HCT116 (cell line): Measurements from ENCODE around the gene FAM180A. TPM values are rescaled to one million over a fixed set of nuclear protein-coding genes. Genes with fewer than 3 reads are reported as not detected.

Experiments
- ATAC-seq: fragments of 200-7000 bp; cut with Tn5 transposase; 2 replicates; pipeline ENCODE4 v1.9.1; 2020; ENCODE audit warnings: mild to moderate bottlenecking, moderate library complexity
- BruUV-seq: library from RNA; stranded (reverse); fragments of 400-500 nt; replicated peaks from 2 replicates; lab custom pipeline; 2021; lab: Mats Ljungman, UMichigan
- CTCF ChIA-PET: fragments of 300-600 bp; sonication (Branson Sonifier 250); formaldehyde crosslinking; loops from one replicate; lab custom pipeline; 2021; ENCODE audit warnings: antibody characterized with exemption; lab: Charles Lee
- POLR2A ChIA-PET: fragments of 300-600, 350-600 bp; sonication (Branson Sonifier 250); formaldehyde crosslinking; loops from one replicate; lab custom pipeline; 2021; ENCODE audit warnings: antibody characterized with exemption; lab: Charles Lee
- RAD21 ChIA-PET, 2 experiments: fragments of 300-600 bp; sonication (Branson Sonifier 250); formaldehyde crosslinking; loops; one replicate each; lab custom pipeline; 2023; ENCODE audit warnings: low total read pairs in 2 of 2; ENCODE audit not compliant: uncharacterized antibody in 2 of 2, unreplicated experiment in 2 of 2, low non-redundant PET in 1 of 2; lab: Charles Lee
- DNase-seq: peaks from one replicate; pipeline ENCODE4 v3.0.0-alpha.2; 2010; ENCODE audit warnings: low read depth, low spot score
- H2AFZ ChIP-seq: fragments of 200-600 bp; shearing (Covaris generic), sonication (generic); 2 replicates; pipeline ENCODE4 v1.6.1; 2017; ENCODE audit warnings: low read depth, mixed run types, mixed read lengths, antibody characterized with exemption, low read length; ENCODE audit not compliant: poor library complexity, severe bottlenecking
- H3K27ac ChIP-seq: 2 replicates; pipeline ENCODE4 v1.5.1; 2012; ENCODE audit warnings: low read depth, low read length
- H3K27me3 ChIP-seq: fragments of 200-600 bp; sonication (generic); 2 replicates; pipeline ENCODE4 v1.6.1; 2016; ENCODE audit warnings: mixed run types, low read length, mixed read lengths; ENCODE audit not compliant: insufficient read depth
- H3K36me3 ChIP-seq, 2 experiments: fragments of 200-500 bp in 1 of 2; fragments of 200-600 bp in 1 of 2; sonication (Bioruptor generic) in 1 of 2; sonication (generic) in 1 of 2; 2 replicates each; pipeline versions ENCODE4 v1.5.1 to v1.6.1; 2014 to 2016; ENCODE audit warnings: low read length in 2 of 2, inconsistent platforms in 1 of 2, mixed read lengths in 1 of 2, mixed run types in 1 of 2; ENCODE audit not compliant: insufficient read depth in 2 of 2, control insufficient read depth in 1 of 2
- H3K4me1 ChIP-seq, 2 experiments: fragments of 200-600 bp in 1 of 2; sonication (generic) in 1 of 2; 2 replicates each; pipeline versions ENCODE4 v1.5.1 to v1.6.1; 2012 to 2017; ENCODE audit warnings: low read length in 2 of 2, inconsistent platforms in 1 of 2, mild to moderate bottlenecking in 1 of 2, mixed read lengths in 1 of 2, mixed run types in 1 of 2, moderate library complexity in 1 of 2; ENCODE audit not compliant: insufficient read depth in 2 of 2, control insufficient read depth in 1 of 2
- H3K4me2 ChIP-seq: fragments of 200-600 bp; sonication (generic); 2 replicates; pipeline ENCODE4 v1.6.1; 2017; ENCODE audit warnings: mixed run types, low read length, mixed read lengths
- H3K4me3 ChIP-seq, 2 experiments: fragments of 200-600 bp in 1 of 2; sonication (generic) in 1 of 2; replicated peaks in 1 of 2; 2 replicates each; pipeline ENCODE4 v1.5.1; 2011 to 2016; ENCODE audit warnings: low read length in 2 of 2, control low read depth in 1 of 2, low read depth in 1 of 2, mild to moderate bottlenecking in 1 of 2, mixed read lengths in 1 of 2, mixed run types in 1 of 2
- H3K79me2 ChIP-seq: fragments of 200-600 bp; sonication (generic); 2 replicates; pipeline ENCODE4 v1.6.1; 2017; ENCODE audit warnings: mild to moderate bottlenecking, mixed run types, low read length, moderate library complexity, mixed read lengths; ENCODE audit not compliant: insufficient read depth
- H3K9ac ChIP-seq: fragments of 200-600 bp; sonication (generic); 2 replicates; pipeline ENCODE4 v1.6.1; 2016; ENCODE audit warnings: low read length, mixed read lengths
- H3K9me2 ChIP-seq: fragments of 200-600 bp; sonication (generic), shearing (Covaris generic); 2 replicates; pipeline ENCODE4 v1.6.1; 2017; ENCODE audit warnings: mixed run types, mild to moderate bottlenecking, moderate library complexity; ENCODE audit not compliant: insufficient read depth
- H3K9me3 ChIP-seq, 2 experiments: fragments of 200-500 bp in 1 of 2; fragments of 200-600 bp in 1 of 2; sonication (Bioruptor generic) in 1 of 2; sonication (generic) in 1 of 2; 2 replicates each; pipeline ENCODE4 v1.6.1; 2014 to 2017; ENCODE audit warnings: low read length in 2 of 2, mixed read lengths in 2 of 2, inconsistent platforms in 1 of 2, low read depth in 1 of 2, mild to moderate bottlenecking in 1 of 2, mixed run types in 1 of 2, moderate library complexity in 1 of 2; ENCODE audit not compliant: control insufficient read depth in 1 of 2, insufficient read depth in 1 of 2
- H4K20me1 ChIP-seq: fragments of 200-600 bp; sonication (generic), shearing (Covaris generic); 2 replicates; pipeline ENCODE4 v1.6.1; 2017; ENCODE audit warnings: mixed run types, mild to moderate bottlenecking, moderate library complexity; ENCODE audit not compliant: insufficient read depth
- CBX3 ChIP-seq: IDR thresholded peaks from 2 replicates; pipeline ENCODE4 v1.6.1; 2012; ENCODE audit warnings: low read depth
- CEBPB ChIP-seq: IDR thresholded peaks from 2 replicates; pipeline ENCODE4 v1.6.1; 2012; ENCODE audit warnings: low read depth
- ELF1 ChIP-seq: IDR thresholded peaks from 2 replicates; pipeline ENCODE4 v1.6.1; 2012; ENCODE audit warnings: low read depth, borderline replicate concordance
- EZH2 ChIP-seq: fragments of 200-600 bp; sonication (generic); IDR thresholded peaks from 2 replicates; pipeline ENCODE4 v1.6.1; 2017; ENCODE audit warnings: antibody characterized with exemption, mixed run types
- EZH2phosphoT487 ChIP-seq: fragments of 200-600 bp; IDR thresholded peaks from 2 replicates; pipeline ENCODE4 v1.6.1; 2018; ENCODE audit warnings: antibody characterized with exemption, borderline replicate concordance
- JUND ChIP-seq: IDR thresholded peaks from 2 replicates; pipeline ENCODE4 v1.6.1; 2012
- POLR2A ChIP-seq: IDR thresholded peaks from 2 replicates; pipeline ENCODE4 v1.7.0; 2011; ENCODE audit warnings: borderline replicate concordance; ENCODE audit not compliant: insufficient read depth, insufficient read length; ENCODE audit errors: extremely low read depth
- RAD21 ChIP-seq: IDR thresholded peaks from 2 replicates; pipeline ENCODE4 v1.6.1; 2012; ENCODE audit warnings: low read depth, mild to moderate bottlenecking
- SP1 ChIP-seq: IDR thresholded peaks from 2 replicates; pipeline ENCODE4 v1.6.1; 2012; ENCODE audit warnings: low read depth
- SRF ChIP-seq: IDR thresholded peaks from 2 replicates; pipeline ENCODE4 v1.6.1; 2012; ENCODE audit warnings: low read depth
- YY1 ChIP-seq: IDR thresholded peaks from 2 replicates; pipeline ENCODE4 v1.6.1; 2011; ENCODE audit warnings: low read length, low read depth, moderate library complexity, mild to moderate bottlenecking; ENCODE audit not compliant: insufficient replicate concordance; ENCODE audit errors: extremely low read depth
- ZBTB33 ChIP-seq: IDR thresholded peaks from 2 replicates; pipeline ENCODE4 v1.6.1; 2011; ENCODE audit warnings: mild to moderate bottlenecking, low read length, moderate library complexity; ENCODE audit not compliant: insufficient replicate concordance; ENCODE audit errors: extremely low read depth
- intact Hi-C: fragments of 100-400 bp; cut with micrococcal nuclease; formaldehyde crosslinking; loops from 2 replicates; pipeline ENCODE4 v1.10.0; 2022
- total RNA-seq: library from RNA; stranded (reverse); gene quantifications from one replicate; pipeline ENCODE4 v1.2.1, GENCODE V29; 2021; ENCODE audit not compliant: unreplicated experiment
- TF ChIP-seq, protein P1 (sequence below): IDR thresholded peaks from 2 replicates; pipeline ENCODE4 v1.6.1; 2012

FAM180A gene
- total RNA-seq, 1 experiment from 2014 or later = 0.59 TPM

DNA sequence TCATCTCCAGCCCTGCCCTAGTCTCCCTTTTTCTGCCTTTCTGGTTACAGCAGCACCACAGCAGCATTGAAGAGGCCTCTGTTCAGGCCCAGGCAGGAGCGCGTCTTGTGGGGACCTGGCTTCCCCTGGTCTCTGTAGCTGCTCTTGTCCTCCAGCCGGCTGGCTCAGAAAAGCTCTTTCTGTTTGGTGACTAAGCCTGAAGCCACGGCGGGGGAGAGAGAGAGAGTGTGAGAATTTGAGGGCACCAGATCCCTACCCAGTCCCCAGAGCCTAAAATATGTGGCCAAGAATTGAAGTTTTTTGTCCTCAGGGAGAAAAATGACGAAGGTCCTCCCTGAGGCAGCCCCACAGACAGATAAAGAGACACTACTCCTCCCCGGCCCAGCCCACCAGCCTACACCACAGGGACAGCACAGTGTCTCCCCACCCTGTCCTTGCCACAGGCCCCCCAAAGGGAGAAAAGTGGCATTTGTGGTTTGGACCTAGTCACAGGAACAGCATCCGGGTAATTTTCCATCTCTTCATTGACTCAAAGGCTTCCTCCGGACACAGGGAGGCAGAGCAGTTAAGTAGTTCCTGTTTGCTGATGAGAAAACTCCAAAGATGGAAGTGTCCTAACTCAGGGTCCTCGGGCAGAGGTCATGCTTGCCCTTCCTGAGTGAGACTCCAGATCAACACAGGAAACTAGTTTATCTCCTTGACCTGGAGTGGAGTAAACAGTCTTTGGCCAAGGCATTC, 13.3 kb upstream of the FAM180A start:
- Histone ChIP-seq H4K20me1 (no peaks in the 10 kb centered on the region), H3K9me2 (no peaks in the 10 kb centered on the region), H3K27ac (no peak overlapping the region), H3K9ac (no peak overlapping the region), H3K27me3 (no peaks in the 10 kb centered on the region), H3K4me3 (no peak overlapping the region), H2AFZ (no peak overlapping the region), H3K36me3 (no peaks in the 10 kb centered on the region), H3K4me2 (no peak overlapping the region), H3K9me3 (peaks cover 0 to 4% of the 10 kb centered on the region in 2 experiments; a peak in 1 of 4 replicates), H3K4me1 (peaks cover 0 to 10% of the 10 kb centered on the region in 2 experiments; a peak in 1 of 4 replicates), H3K79me2 (no peaks in the 10 kb centered on the region)
- POLR2A ChIA-PET = no interaction called here
- CTCF ChIA-PET = no interaction called here
- intact Hi-C loops = no loop called here
- ATAC-seq = no peak
- no TSS peak for BruUV-seq
- RAD21 ChIA-PET = no interaction called here
- no peak for DNase-seq
- TF ChIP-seq ZBTB33 (no peak), SRF (no peak), YY1 (no peak), SP1 (no peak), RAD21 (no peak), EZH2phosphoT487 (no peak), POLR2A (no peak), ELF1 (no peak), CBX3 (no peak), CEBPB (no peak), JUND (no peak), EZH2 (no peak)
- TF ChIP-seq, protein P1, sequence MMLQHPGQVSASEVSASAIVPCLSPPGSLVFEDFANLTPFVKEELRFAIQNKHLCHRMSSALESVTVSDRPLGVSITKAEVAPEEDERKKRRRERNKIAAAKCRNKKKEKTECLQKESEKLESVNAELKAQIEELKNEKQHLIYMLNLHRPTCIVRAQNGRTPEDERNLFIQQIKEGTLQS = no peak
- TF ChIP-seq, all 23 proteins: peak for 0
